HG03064 (cell line): Measurements from ENCODE around the gene DPYD.

Experiments
- ATAC-seq: cut with Tn5 transposase; IDR thresholded peaks from one replicate; pipeline ENCODE4 v1.9.1; 2021; ENCODE audit warnings: low read depth; ENCODE audit not compliant: unreplicated experiment

The DPYD gene

GRCh38 chr1:97727029-97727428 is 193.8 kb downstream of the DPYD start:
- no peak for ATAC-seq

GRCh38 chr1:97726386-97726785 is 194.4 kb downstream of the DPYD start:
- no peak for ATAC-seq

DNA sequence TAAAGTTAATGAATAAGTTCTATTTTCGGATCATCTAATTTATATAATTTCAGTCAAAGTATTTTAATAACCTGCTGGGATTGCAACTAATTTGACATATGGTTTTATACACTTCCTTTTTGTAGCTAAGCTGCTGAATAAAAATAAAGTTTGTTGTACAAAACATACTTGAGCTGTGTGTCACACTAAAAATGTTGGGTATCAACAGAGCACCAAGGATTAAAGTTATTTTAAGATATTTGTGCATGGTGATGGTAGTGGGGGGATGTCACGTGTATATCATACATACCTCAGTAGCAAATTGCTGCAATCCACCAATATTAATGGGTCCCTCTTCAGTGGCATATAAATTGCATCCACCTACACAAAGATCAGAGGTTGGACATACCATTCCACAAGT is 199.6 kb downstream of the DPYD start:
- no peak for ATAC-seq

DNA sequence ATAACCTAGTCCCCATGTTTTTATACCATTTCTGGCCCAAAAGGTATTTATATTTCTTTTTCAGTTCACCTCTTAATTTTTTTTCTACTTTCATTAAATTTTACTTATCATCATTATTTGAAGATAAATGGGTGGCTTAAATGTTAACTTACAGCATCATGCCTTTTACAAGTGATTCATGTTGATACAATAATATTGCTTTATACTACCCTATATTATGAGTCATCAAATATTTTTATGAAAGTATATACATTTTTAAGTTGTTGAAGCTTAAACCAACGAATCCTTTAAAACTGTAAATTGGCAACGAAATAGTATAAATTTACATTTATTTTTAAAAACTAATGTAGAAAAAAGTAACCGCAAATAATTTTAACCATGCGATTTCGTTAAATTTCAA is 207.9 kb downstream of the DPYD start:
- no peak for ATAC-seq

GRCh38 chr1:97711858-97712257 is 209.0 kb downstream of the DPYD start:
- no peak for ATAC-seq

DNA sequence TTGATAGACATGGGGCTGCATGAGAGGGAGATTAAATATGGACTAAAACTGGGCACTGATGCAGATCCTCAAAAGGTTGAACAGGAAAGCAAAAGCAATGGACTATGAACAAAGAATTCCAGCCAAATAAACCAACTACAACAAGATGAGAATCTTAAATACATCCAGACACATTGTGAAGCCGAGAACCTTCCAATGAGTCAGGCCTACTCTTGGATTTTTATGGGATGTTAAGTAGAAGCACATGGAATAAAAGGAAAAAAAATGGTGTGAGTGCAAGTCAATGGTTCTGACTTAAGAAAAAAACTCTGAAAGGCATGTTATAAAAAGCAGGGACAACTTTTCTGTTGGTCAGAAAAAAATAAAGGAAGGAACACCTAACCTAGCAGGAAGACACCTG is 227.2 kb downstream of the DPYD start:
- ATAC-seq: no peak

GRCh38 chr1:97691325-97691724 is 229.5 kb downstream of the DPYD start:
- ATAC-seq: no peak

- no peak for ATAC-seq
Observed at GRCh38 chr1:97685360-97685759, 235.5 kb downstream of the DPYD start.

DNA sequence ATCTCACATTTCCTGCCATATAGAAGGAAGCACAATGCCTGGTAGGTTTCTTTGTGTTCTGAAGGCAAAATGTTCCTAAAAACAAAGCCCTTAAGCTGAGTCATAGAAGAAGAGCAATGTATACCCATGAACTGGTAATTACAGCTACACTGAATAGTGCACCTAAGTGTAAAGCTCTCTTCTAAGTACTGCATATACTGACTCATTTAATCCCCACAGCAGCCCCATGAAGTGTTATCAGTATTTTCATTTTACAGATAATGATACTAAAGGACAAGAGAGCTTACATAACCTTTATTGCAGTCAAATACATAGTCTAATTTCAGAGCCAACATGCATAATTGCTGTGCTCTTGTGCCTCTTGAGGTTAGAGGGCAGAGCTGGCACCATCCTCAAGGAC is 239.9 kb downstream of the DPYD start:
- no peak for ATAC-seq

DNA sequence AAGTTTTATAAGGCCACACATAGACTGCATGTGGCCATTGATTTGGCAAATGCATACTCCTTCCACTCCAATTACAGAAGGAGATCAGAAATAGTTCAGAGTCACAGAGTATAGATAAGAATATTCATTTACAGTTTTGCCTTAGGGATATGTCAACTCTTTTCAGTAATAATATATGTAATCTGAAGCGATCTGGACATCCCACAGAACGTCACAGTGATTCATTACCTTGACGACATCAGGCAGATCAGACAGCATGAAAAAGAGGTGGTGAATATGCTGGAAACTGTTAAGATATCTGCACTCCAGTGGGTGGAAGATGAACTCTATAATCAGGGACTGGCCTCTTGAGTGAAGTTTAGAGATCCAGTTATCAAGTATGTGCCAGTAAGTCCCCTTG is 240.4 kb downstream of the DPYD start:
- no peak for ATAC-seq

DNA sequence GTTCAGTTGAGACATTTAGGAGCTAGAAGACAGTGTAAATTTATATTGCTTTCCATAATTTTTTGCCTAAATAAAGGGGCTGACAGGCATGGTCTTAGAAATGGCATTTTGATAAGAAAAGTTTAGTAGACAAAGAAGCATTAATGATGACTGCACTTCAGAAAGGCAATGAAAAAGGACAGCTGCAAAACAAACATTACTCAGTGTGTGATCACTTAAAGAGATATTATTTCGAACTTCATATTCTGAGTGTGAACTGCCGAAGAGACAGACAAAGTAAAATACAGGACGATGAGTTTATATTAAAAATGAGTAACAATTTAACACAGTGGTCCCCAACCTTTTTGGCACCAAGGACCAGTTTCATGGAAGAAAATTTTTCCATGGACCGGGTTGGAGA is 243.1 kb downstream of the DPYD start:
- ATAC-seq: no peak

DNA sequence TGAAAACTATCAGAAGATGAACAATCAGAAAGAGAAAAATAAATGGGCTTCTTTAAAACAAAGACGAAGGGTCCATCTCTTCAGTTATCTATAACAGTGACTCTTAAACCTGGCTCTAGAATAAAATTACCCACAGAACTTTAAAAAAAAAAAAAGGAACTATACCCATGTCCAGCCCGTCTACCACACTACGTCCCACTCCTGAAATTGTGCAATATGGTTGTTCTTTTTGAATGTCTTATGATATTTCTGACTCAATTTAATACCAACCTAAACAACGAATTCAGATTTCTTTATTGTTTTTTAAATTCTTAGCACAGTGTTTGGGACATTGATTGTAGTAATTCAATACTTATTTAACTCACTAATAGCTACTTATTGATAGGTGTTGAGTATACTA is 246.3 kb downstream of the DPYD start:
- ATAC-seq: no peak

- ATAC-seq: no peak
Observed at GRCh38 chr1:97668945-97669344, 251.9 kb downstream of the DPYD start.

DNA sequence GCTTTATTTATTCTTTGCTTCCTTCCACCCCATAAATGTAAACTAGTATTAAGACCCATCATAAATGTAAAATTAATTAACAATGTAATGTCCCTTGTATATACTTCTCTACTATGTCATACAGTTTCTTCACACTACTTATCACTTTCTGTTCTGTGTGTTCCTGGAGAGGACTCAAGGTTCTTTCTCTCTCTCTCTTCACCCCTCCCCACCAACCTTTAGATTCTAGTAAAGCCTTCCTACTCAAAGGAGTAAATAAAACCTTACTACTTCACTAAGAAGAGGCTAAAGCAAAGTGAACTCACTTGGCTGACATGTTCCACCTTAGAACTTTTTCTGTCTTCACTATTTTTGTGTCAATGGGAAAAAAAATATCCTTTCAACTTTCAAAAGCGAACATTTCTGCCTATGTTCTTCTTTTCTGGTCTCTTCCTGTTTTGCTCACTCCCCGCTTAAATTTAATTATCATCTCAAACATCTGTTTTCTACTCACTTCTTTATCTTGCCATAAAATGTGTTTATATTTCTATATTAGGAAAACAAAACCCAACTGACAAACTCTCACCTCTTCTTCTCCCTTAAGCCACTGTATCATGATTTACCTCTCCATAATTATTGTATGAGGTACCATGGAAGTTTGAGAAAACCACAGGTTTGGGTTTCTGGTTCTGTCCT is 260.3 kb downstream of the DPYD start:
- no peak for ATAC-seq

- ATAC-seq: no peak
Observed at GRCh38 chr1:97654876-97655585, 265.8 kb downstream of the DPYD start.

- no peak for ATAC-seq
Observed at GRCh38 chr1:97651250-97651649, 269.6 kb downstream of the DPYD start.

GRCh38 chr1:97649591-97649990 is 271.2 kb downstream of the DPYD start:
- ATAC-seq: no peak

GRCh38 chr1:97647776-97648175 is 273.1 kb downstream of the DPYD start:
- no peak for ATAC-seq

GRCh38 chr1:97646071-97646470 is 274.8 kb downstream of the DPYD start:
- no peak for ATAC-seq

DNA sequence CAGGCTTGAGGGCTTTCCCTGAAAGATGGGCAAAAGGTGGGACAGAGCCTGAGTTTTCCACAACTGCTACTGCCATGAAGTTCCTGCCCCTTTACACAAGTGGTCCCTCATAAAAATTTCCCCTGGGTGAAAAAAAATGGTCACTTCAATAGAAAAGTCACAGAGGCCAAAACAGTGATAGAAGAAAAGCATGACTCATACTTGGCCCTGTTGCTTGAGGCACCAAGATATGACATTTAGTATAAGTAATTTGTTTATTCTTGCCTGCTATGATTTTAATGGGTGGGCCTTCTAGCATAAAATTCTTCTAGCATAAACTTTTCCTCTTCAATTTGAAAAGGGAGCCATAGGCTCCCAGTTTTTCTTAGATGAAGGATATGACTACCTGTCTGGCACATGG is 280.2 kb downstream of the DPYD start:
- no peak for ATAC-seq

GRCh38 chr1:97636941-97637340 is 283.9 kb downstream of the DPYD start:
- ATAC-seq: no peak

DNA sequence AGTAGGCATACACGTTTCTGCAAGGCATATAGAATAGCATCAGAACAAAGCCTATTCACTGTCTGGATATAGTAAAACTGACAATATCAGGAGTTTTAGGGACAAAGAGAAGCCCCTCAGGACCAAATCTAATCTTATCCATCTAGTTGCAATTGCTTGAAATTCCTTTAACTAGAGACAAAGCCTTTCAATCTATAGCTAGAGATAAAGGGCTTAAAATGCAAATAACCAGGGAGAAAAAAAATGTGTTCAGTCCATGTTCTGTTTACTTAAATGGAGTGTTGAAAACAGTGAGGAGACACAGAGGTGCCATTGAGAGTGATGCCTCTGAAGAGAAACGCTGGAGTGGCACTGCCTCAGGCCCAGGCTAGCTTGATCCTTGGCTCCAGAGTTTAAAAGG is 286.1 kb downstream of the DPYD start:
- no peak for ATAC-seq
